GM21526 (cell line): ENCODE data around the gene RAB30.

Experiments
- ATAC-seq: cut with Tn5 transposase; IDR thresholded peaks from one replicate; pipeline ENCODE4 v1.9.1; 2021; ENCODE audit warnings: moderate library complexity; ENCODE audit not compliant: unreplicated experiment, low FRiP score

RAB30 gene

DNA sequence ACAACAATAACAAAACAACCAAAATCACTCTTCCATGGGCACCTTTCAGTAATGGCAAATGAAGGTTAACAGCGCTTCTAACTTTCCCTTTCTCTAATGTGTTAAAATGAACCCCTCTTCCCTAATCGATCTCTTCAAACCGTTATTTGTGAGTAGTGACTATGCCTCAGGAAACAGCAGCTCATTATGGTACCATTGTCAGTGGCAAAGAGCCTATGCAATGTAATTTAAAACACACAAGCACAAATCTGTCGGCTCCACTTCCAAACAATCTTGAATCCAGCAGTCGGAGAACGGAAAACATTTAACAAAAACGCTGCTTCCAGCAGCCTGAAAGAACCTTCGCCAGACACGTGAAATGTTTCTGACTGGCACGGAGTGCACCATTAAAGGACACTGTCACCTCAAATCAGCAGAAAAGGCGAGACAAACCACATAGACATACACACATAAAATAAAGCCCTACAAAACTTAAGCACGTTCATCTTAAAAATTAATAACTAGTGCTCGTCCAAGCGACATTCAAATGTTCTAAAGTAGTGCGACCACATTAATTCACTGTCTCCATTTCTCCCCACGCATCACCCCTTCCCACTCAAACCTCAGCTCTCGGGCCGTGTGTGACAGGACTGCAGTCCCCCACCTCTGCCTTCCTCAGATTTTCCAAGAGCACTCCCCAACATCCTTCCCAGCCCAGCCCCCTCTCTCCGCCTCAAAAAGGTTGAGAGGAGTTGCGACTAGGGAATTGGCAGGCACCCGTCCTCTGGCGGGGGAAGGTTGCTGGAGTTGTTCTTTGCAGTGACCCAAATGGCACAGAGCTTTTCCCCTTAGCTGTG lies 748 bp downstream of the RAB30 start:
- ATAC-seq = no peak

DNA sequence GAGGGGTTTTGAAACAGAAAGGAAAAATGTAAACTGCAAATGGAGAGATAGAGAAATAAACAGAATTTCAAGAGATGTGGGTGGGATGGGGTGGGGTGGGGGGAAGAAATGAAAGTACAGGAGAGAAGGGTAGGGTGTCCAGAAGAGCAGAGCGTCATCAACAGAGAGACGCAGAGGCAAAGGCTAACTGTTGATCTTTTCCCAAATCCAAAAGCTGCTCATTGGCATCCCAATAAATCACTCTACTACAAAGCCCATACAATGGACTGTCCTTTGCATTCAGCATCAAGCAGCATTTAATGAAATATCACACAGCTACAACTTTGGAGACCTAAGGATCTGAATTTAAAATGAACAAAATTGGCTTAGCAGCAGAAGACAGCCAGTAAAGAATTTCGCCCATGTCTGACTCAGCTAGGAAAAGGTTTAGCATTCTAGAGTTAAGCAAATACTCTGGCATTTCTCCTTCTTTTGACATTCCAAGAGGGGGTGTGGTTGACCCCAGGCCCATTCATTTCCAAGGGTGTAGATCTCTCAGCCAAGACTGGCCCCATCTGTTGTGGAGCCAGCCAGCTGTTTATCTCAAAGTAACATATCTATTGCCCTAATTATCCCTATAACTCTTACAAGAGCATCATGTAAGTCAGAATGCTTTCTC lies 1.5 kb downstream of the RAB30 start:
- no peak for ATAC-seq

DNA sequence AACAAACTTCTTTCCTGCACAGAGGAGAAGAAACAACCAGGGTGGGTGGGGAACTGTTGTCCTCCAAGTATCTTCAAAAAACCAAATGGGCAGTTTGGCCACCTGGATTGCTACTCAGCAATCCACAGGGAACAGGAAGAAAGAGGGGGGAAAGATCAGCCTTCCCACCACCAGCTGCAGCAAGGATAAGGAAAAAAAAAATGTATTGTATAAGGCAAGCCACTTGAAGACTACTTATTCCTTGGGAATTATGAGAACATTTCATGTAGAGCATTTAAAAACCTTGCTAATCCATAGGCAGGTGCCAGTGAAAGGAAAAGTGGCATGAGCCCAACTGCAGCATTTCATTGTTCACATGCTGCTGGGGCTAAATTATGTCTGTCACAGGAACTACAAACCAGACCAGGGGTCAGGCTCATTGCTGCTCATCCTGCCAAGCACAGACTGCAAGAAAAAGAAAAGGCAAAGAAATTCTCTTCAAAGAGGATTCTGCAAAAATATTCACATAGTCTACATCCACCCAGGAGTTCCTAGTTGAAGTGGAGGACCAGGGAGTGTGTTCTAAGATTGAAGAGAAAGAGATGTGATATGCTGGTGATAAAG lies 2.2 kb downstream of the RAB30 start:
- ATAC-seq = no peak

DNA sequence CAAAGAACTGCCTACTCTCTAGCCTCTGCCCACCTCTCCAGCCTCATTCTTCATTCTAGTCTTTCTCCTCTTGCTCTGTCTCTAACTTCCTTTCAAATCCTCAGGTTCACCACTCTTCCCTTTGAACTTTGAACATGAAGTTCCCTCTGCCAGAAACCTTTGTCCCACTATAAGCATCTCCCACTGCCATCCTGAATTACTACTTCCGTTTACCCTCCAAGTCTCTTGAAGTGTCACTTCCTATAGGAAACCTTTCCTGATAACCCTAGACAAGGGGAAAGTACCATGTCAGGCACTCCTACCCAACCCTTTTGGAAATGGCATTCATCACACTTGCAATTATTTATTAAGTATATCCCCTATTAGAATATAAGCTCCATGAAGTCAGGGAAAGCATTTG lies 3.1 kb downstream of the RAB30 start:
- ATAC-seq = no peak

DNA sequence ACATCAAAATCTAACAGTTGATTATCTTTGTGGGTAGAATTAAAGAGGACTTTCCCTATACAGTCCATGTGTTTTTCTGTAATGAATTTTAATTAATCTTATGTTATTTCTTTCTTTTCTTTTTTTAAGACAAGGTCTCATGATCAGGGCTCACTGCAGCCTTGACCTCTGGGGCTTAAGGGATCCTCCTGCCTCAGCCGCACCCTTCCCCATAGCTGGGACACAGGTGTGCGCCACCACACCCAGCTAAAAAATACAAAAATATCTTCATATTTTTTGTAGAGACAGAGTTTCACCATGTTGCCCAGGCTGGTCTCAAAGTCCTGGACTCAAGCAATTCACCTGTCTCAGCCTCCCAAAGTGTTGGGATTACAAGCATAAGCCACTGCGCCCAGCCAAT lies 7.7 kb downstream of the RAB30 start:
- no peak for ATAC-seq

DNA sequence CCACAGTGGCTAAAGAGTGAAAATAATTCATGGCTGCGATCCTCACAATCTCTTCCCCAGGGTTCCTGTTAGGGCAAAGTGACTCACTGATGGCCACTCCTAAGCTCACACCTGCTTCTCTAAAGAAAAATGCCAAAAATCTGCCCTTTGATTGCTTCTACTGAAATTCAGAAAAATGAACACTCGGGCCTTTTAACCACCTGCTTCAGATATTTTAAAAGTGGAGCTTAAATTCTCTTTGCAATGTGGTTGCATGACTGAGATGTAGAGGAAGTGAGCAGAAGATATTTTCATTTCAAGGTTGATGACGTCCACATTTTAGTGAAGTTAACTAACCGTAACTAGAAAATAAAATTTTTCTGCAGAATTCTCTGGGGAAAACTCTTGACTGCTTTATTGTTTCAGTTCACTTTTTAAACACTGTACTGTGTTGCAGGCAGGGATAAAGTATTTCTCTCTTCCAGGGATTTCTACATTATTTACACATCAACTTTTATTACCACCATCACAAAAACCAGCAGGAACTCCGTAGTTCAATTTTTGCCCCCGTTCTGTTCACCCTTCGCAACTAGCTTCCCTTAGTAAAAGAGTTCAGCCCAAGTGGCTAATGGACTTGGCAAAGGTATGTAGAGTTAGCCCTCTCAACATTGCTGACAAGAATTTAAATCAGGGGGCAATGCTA lies 8.5 kb downstream of the RAB30 start:
- ATAC-seq = peak; percentile 52

DNA sequence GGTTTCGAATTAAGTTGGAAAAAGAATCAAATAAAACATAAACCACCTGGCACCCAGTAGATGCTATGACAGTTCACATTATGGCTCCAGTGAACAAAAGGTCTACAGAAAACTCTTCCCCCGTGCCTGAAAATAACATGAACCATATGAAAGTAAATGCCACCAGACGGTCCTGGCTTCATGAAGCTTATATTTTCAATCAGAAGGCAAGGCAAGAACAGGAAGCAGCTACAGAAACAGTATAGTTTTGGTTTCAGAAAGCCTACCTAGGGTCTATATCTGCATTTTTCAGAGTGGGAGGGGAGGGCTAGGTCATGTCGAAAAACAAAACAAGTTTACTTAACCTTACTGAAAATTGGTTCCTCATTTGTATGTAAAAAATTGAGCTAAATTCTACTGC lies 9.8 kb downstream of the RAB30 start:
- ATAC-seq = peak; percentile 77

DNA sequence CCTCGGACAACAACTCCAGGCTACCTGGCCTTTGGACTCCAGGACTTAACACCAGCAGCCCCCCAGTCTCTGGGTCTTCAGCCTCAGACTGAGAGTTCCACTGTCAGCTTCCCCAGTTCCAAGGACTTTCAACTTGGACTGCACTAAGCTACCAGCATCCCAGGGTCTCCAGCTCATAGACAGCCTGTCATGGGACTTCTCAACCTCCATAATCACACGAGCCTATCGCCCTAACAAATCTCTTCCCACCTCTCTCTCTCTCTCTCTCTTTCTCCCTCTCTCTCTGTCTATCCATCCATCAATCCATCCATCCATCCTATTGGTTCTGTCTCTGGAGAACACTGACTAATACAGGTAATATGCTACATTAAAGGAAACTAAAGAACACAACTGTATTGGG lies 10.7 kb downstream of the RAB30 start:
- ATAC-seq = no peak

DNA sequence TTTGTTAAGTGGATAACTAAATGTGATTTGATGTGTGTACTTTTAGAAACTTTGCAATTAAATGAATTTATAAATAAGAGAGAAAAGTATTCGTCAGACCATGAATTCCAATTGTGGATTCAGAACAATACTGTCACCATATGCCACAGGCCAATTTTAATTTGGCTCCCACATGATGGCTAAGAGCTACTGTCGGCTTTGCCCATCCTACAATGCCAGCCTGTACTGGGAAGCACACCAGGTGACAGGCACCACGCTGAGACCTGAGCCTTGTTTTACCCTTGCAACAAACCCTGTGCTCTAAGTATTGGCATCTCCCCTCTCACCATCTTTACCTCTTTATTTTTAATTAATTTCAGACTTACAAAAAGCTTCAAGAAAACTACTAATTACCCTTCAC lies 14.0 kb downstream of the RAB30 start:
- no peak for ATAC-seq

DNA sequence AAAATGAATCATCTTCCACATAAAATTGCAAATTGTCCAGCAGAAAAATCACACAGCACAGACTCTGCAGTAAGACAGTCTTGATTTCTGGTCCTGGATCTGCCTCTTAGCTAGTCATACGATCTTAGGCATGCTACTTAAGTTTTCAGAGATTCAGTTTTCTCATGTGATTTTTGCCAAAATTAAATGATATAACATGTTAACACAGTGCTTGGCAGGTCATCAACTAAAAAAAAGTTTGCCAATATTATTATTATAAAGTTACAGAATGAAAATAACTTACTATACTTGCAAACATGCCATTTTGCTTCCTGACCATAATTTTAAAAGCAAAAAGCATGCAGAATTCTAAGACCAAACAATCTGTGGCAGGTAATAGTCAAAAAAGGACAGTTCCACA lies 15.1 kb downstream of the RAB30 start:
- ATAC-seq = no peak

DNA sequence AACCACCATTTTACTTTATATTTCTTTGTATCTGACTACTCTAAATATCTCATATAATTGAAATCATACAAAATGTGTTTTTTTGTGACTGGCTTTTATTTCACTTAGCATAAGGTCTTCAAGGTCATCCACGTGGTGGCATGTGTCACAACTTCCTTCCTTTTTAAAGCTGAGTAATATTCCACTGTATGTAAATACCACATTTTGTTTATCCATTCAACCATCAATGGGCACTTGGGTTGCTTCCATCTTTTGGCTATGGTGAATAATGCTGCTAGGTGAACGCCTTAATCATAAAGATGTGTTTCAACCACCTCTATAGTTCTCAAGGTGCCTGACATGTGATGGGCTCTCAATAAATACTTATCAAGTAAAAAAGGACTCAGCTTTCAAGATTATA lies 15.5 kb downstream of the RAB30 start:
- ATAC-seq = no peak

DNA sequence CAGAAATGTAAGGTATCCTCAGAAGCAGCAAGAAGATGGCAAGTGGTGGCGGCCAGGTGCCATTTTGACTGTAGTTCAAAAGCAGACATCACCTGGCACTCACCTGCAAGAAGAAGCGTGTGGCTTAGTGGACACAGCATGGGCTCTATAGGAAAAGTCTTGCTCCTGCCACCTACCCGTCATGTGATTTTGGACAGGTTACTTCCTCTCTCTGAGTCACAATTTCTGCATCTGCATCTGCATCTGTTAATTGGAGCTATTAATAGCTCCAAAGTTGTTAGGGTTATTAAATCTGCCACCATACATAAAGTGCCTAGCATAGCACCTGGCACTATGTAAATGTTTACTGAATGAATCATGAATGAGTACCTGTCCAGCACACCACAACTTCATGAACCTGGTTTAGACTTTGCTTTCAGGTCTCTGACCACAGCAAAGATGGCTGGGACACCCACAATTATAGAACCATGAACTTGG lies 16.8 kb downstream of the RAB30 start:
- no peak for ATAC-seq

DNA sequence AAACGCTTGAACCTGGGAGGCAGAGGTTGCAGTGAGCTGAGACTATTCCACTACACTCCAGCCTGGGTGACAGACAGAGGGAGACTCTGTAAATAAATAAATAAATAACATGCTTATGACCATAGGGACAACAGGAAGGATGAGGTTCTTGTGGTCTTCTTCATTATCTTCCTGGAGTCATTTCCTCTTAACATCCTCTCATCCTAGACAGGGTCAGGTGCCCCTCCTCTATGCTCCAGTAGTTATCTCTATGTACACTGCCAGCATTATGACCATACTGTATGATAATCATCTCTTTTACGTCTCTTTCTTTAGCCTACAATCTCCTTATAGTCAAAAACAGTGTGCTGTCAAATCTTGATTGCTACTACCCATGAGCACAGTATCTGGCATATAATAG lies 17.7 kb downstream of the RAB30 start:
- no peak for ATAC-seq

DNA sequence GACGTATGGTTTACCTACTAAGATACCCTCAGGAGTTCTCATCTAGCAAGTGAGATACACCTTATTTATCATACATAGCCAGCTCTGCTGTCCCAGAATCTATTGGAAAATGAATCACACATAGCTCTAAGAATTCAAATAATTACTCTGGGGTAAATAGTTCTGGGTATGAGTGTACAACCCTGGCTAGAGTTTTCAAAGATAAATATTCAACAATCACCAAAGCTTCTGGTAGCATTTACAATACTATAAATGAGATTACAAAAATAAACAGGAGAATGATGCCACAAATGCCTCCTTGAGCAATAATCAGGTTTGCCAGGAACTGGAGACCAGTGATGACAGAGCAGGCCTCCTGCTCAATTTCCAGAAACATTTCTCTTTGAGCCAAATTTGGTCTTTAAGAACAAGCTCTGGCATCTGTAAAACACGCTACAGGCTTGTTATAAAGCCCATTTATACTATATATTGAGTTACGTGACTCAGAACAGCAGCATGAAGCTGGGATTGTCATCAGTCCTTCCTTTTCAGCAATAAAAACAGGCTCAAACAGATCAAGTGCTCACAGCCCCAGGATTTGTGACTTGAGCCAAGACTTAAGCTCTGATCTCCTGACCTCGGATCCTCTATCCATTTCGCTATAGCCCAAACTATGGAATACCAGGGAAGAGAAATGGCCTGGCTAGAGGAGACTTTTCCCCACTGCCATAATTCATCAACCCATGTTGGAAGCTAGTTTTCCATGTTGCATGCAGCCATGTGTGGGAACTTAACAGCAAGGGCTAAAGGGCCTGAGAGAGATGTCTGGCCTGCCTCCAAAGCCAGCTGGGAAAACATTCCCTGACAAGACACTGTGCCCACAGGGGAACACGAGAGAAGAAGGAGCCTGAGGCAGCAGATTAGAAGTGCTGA lies 19.7 kb downstream of the RAB30 start:
- no peak for ATAC-seq

DNA sequence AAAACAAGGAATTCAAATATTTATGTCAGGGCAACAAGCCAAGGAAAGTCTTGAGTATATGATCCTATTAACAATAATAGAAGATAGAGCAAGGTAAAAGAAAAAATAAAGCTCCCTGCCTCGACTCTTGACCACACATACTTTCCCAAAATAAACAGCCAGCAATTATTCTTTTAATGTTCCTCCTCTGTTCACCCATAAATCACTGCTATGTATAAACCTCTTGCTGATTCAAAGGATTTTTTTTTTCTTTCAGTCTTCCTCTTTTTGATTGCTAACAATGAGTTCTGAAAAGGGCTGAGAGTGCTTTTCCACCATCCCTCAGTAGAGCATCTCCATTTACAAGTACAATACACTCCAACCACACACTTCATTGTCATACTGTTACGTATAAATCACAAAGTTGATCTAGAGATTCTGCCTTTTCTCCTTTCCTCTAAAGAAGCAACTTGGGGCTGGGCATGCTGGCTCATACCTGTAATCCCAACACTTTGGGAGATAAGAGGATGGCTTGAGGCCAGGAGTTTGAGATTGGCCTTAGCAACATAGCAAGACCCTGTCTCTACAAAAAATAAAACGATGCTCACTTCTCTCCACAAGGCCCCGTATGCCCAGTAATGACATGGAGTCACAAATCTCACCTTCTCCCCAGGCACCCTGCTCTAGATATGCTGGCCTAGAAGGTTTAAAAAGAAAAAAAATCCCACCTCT lies 24.0 kb downstream of the RAB30 start:
- ATAC-seq = no peak

DNA sequence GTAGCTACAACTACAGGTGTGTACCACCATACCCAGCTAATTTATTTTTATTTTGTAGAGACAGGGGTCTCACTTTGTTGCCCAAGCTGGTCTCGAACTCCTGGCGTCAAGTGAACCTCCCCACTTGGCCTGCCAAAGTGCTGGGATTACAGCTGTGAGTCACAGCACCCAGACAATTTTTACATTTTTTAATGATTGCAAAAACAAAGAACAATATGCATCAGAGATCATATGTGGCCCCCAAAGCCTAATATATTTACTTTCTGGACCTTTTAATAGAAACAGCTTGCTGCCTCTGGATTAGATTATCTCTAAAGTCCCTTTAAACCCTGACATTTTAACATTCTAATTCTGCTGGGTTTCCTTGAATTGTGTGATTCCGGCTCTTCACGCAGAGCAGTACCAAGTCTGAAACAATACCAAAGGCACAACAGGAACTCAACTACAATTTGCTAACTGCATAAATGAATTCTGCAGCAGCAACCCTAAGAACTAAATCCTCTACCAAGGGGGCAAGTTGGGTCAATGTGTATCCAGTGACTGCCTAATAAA lies 25.0 kb downstream of the RAB30 start:
- no peak for ATAC-seq

DNA sequence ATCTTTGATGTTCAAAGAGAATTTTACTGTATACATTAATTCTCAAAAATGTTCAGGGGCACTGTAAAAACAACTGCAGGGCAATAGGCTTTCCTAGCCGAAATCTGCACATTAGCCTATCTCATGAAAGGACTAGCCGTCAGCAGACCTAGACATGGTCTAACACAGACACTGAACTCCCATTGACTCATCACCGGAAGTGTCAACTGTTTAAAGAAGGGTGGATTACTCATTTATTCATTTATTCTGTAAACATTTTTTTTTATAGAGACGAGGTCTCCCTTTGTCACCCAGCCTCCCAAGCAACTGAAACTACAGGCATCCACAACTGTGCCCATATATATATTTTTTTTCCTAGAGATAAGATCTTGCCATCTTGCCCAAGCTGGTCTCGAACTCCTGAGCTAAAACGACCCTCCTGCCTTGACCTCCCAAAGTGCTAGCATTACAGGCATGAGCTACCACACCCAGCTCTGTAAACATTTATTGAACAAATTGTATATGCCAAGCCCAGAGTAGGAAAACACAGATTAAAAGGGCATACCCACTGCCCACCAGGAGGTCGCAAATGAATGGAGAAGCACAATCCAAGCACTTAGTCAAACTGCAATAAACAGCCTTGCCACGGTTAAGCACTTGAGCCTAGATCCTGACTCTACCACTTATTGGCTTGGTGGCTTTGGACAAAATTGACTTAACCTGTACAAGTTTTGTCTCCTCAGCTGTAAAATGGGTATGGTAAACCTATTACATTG lies 26.6 kb downstream of the RAB30 start:
- ATAC-seq = peak; percentile 70

DNA sequence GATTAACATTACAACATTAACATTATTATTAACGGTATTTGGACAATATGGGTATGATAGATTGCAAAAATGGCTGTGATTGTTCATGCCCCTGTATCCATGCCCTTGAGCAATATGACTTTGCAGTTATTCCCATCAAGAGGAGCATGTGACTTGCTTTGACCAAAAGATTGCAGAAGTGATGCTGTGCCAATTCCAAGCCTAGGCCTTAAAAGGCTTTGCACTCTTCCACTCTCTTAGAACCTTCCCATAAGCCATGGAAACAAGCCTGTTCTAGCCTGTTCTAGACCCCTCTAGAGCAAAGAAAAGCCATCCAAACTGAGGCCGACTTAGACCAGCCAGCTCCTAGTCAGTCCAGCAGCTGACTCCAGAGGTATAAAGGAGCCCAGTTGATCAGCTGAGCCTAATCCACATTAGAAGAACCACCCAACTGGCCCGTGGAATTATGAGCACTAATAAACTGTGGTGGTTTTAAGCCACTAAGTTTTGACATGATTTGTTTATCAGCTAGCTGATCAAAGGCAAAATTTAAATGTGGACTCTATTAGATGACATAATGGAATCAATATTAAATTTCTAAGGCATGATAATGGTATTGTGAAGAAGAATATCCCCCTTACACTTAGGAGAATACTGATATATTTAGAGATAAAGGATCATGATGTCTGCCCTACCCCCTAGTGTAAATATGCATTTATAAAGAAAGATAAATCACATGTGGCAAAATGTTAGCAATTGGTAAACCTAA lies 28.6 kb downstream of the RAB30 start:
- ATAC-seq = no peak
